Measurements from ENCODE around the gene PCSK9. TPM values are rescaled to one million over a fixed set of nuclear protein-coding genes. Genes with fewer than 3 reads are reported as not detected.
"Not testable (repeated sequence)": the region's sequence is repeated elsewhere in the genome, so short reads cannot be mapped to it uniquely, and the experiment has no call there.

The PCSK9 gene
- polyA plus RNA-seq, 10 donors: 2.7 to 27.2 (median 4.8) TPM

DNA sequence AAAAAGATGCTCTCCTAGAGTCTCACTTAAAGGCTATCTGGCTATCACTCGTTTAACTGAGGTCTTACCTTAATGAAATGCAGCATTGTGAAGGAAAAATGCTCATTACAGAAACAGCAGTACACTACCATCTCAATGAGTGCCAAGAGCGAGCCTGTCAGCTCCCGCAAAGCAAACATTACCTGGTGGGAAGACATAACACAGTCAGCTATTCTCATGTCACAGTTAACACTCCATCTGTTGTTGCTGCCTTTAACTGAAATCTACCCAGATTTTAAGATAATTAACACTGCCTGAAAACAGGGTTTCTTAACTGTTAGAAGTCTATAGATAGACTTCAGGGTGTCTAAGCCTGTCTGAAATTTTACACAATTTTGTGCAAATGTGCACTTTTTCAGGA lies 39.1 kb downstream of the PCSK9 start:
- no peak for DNase-seq

- no peak for DNase-seq
Observed at GRCh38 chr1:55079651-55080050, 40.3 kb downstream of the PCSK9 start.

GRCh38 chr1:55081188-55081904 lies 42.0 kb downstream of the PCSK9 start:
- peak in 1 of 3 donors; percentile 45 for DNase-seq

GRCh38 chr1:55081905-55082296 lies 42.6 kb downstream of the PCSK9 start:
- DNase-seq: no peak

DNA sequence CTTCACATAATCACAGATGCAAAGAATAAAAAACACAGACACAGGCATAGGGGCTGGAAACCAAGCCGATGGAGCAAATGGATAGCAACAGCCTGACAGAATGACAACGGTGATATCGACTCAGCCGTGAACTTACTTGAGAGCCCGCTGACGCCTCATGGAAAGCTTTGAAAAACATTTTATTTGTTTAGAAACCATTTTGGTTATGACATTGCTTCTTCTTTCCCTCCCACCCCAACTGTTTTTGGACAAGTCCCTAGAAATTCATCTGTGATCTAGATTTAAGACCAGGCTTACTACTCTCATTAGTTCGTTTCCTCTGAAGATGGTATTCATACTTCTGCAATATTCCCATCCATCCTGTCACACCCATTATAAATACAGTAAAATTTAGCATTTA lies 44.9 kb downstream of the PCSK9 start:
- no peak for DNase-seq

- DNase-seq: no peak
Observed at GRCh38 chr1:55087439-55087838, 48.1 kb downstream of the PCSK9 start.

GRCh38 chr1:55088413-55088812 lies 49.1 kb downstream of the PCSK9 start:
- no peak for DNase-seq

DNA sequence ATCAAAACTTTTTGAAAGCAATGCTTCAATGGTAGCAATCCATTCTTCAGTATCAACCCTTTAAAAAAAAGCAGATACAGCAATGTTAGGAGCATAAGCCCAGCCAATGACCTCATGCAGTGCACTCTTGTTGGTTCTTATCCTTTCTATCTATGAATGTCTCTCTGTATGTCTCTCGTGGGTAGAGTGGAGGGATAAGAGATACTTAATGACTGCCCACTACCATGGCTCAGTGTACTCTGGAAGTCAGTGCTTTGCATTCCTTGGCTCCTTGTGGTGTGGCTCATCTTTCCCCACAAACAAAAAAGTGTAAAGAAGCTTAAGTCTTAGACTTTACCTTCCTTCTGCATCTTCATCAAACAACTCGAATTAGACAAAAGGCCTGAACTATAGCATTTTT lies 50.3 kb downstream of the PCSK9 start:
- no peak for DNase-seq

DNA sequence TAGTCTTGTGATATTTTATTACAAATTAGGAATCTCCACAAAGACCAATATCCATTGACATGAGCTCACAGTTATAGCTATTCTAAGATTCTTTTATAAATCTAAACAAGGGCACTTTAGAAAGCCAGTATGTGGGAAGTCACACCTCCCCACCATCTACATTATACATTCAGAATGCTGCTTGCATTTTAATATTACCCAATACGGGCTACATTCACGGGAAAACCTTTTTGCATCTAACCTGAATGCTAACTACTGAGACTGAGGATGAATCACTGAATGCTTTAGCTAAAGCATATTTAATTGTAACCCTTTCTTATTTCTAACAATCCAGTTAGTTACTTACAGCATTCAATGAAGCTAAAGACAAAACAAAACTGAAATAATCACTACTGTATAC lies 53.1 kb downstream of the PCSK9 start:
- no peak for DNase-seq

DNA sequence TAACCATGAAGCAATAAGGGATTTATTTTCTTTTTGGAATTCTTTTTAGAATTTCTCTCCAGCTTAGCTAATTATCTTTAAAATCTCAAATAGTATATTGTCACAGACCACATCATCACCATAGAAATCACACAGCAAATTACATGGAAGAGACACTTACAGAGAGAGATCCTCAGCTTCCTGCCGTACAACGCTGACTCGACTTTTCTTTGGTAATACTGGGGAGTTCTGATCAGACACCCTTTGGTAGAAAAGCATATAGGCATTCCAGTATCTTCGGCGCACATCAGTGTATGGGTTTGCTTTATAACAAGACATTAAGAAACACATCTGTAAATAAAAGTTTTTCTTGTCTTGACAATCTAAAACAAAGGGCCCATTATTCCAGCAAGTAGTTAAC lies 55.7 kb downstream of the PCSK9 start:
- DNase-seq: no peak

DNA sequence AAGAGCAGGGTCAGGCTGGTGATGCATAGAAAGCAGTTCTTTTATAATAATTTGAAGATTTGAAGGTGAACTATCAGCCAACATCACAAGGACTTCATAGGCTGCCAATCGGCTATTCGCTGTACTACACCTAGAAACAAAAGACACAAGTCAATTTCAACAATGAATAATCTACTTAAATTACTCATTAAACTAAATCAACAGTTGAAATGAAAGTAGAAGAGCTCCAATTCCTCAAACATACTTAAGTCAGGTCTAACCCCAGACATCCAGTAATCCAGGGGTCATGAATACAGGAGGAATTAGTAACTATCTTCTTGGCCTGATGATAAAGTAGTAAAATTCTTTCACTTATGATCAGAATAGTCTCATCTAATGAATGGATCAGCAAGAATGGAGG lies 64.5 kb downstream of the PCSK9 start:
- DNase-seq: no peak

GRCh38 chr1:55107101-55107500 lies 67.8 kb downstream of the PCSK9 start:
- no peak for DNase-seq

DNA sequence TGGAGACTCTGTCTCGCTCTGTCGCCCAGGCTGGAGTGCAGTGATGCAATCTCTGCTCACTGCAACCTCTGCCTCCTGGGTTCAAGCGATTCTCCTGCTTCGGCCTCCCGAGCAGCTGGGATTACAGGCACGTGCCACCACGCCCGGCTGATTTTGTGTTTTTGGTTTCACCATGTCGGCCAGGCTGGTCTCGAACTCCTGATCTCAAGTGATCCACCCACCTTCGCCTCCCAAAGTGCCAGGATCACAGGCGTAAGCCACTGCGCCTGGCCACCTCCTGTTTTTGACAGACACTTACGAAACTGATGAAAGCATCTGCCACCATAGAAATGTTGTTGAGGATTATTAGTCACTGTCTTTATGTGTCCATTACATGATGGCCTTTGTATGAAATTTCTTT lies 69.7 kb downstream of the PCSK9 start:
- DNase-seq: not testable (repeated sequence)

Other genes starting within 250 kb of the PCSK9 start
- 1 to 10 TPM in 2 of 10 donors, under 1 TPM in 5, not detected in 3; 0.06 to 1.7 (median 0.23) TPM for gene TTC22, start 238.2 kb upstream of the PCSK9 start, polyA plus RNA-seq (ENCODE audit: insufficient read length in 10 of 10)
- gene DHCR24, start 152.4 kb upstream of the PCSK9 start, polyA plus RNA-seq (ENCODE audit: insufficient read length in 10 of 10): 10 to 100 TPM; 16.4 to 47.8 (median 23.9) TPM
- gene TMEM61, start 58.9 kb upstream of the PCSK9 start, polyA plus RNA-seq (ENCODE audit: insufficient read length in 10 of 10): under 1 TPM in 2 of 10 donors, not detected in 8; 0.16 to 0.30 TPM
- gene BSND, start 40.6 kb upstream of the PCSK9 start, polyA plus RNA-seq (ENCODE audit: insufficient read length in 10 of 10): under 1 TPM in 4 of 10 donors, not detected in 6; 0.03 to 0.08 (median 0.05) TPM
- gene USP24, start 175.8 kb downstream of the PCSK9 start, polyA plus RNA-seq (ENCODE audit: insufficient read length in 10 of 10): 10 to 100 TPM; 26.6 to 52.5 (median 37.2) TPM